Spinal cord (tissue), 10 donors: ENCODE results near the gene ST6GALNAC2. TPM values are rescaled to one million over a fixed set of nuclear protein-coding genes. Genes with fewer than 3 reads are reported as not detected.
A peak's percentile ranks its signal among the peaks of the same experiment; 100 is the strongest.

Source experiments
- DNase-seq, 6 donors: peaks; one replicate each; pipeline versions ENCODE4 v3.0.0 to v3.0.0-alpha.2; 2013 to 2015; ENCODE audit warnings: low spot score in 6 of 6, low read depth in 4 of 6
- H3K27ac ChIP-seq: one replicate; pipeline ENCODE4 v1.5.1; 2013; ENCODE audit warnings: low read depth, low read length, control low read depth
- H3K27me3 ChIP-seq: one replicate; pipeline ENCODE4 v1.6.1; 2013; ENCODE audit warnings: low read length; ENCODE audit not compliant: control insufficient read depth, insufficient read depth
- H3K36me3 ChIP-seq: one replicate; pipeline ENCODE4 v1.6.1; 2013; ENCODE audit warnings: low read length; ENCODE audit not compliant: control insufficient read depth, insufficient read depth
- H3K4me1 ChIP-seq: one replicate; pipeline ENCODE4 v1.6.1; 2013; ENCODE audit warnings: low read length; ENCODE audit not compliant: control insufficient read depth, insufficient read depth
- H3K4me3 ChIP-seq: one replicate; pipeline ENCODE4 v1.5.1; 2013; ENCODE audit warnings: low read depth, low read length, control low read depth
- H3K9me3 ChIP-seq: one replicate; pipeline ENCODE4 v1.6.1; 2013; ENCODE audit warnings: low read length; ENCODE audit not compliant: control insufficient read depth, insufficient read depth
- WGBS: methylation state at CpG from one replicate; pipeline ENCODE4 v1.1.5; 2013; ENCODE audit warnings: missing lambda C conversion rate; ENCODE audit not compliant: insufficient coverage; 5-methylcytosine and 5-hydroxymethylcytosine counted together
- long read RNA-seq, 4 donors: transcript quantifications; one replicate each; lab custom pipeline, GENCODE V29; 2026
- polyA plus RNA-seq, 2 donors: library from polyadenylated mRNA; unstranded; fragments of 120-200 nt; gene quantifications; one replicate each; pipeline ENCODE4 v1.2.1, GENCODE V29; 2013; ENCODE audit not compliant: insufficient read length in 2 of 2
- total RNA-seq, 2 donors: library from RNA; depleted of rRNA in 1 of 2; stranded (reverse); fragments of 120-200 nt in 1 of 2; fragments of >200 nt in 1 of 2; gene quantifications; one replicate each; pipeline versions ENCODE4 v1.2.3 to v1.2.4, GENCODE V29; 2013 to 2014
- donor health status: healthy.

Gene ST6GALNAC2
- total RNA-seq (10 to 100 TPM; 26.0 to 29.1 TPM), polyA plus RNA-seq (10 to 100 TPM in 1 of 2 donors, 1 to 10 TPM in 1; 8.0 to 20.4 TPM)
- long read RNA-seq, donor 1 = 0 reads
- long read RNA-seq, donor 2, partial matches to known transcripts = 0 of 1 reads
- long read RNA-seq, donor 2, other reads (novel, unspliced or antisense) = 0 of 1 reads
- long read RNA-seq, donor 3, partial matches to known transcripts = 0 of 1 reads
- long read RNA-seq, donor 3, other reads (novel, unspliced or antisense) = 0 of 1 reads
- long read RNA-seq, donor 4, partial matches to known transcripts = 0 of 1 reads
- long read RNA-seq, donor 4, other reads (novel, unspliced or antisense) = 0 of 1 reads

DNA sequence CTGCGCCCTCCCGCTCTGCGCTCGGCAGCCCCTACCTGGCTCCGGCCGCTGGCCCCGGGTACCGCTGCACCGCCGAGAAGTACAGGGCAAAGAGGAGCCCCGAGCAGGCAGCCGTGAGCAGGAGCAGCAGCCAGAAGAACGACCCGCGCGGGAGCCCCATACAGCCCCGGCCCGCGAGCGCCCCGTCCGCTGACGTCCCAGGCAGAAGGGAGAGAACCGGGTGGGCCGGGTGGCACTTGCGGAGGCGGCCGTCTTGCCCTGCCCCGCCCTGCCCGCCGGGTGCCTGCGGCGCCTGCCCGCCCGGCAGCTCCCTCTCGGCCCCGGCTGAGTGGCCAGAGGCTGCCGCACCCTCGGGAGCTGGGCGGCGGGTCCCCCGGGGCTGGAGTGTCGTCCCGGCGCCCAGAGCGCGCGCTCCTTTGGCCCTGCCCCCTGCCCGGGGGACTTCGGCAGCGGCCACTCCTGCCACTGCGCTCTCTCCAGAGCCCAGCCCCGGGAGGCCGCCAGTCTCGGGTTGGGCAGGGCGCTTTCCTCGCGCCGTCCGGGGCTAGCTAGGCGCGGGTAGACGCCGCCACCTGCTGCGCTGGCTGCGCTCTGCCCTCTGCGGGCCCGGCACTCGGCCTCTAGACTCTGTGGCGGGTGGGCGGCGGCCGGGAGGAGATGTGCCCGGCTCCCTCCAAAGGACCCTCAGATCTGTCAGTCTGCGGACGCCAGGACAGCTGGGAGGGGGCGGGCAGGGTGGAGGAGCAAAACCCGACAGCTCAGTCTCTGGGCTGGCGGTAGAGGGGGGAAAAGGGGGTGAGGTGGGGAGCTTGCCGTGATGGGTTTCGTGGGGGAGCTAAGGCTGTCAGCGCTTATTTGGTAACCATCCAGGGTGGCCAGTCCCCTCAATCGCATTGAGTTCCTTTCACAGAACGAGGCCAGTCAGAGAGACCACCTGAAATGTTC, at the start of gene ST6GALNAC2:
Gene ST6GALNAC2, minus strand, starts transcription at position 212 of the 945 bp plus-strand sequence. Its CDS starts 52 bp downstream, at position 160.
- Histone ChIP-seq H3K9me3 (no peaks in the 10 kb centered on the region), H3K27ac (peak within 1 kb of the TSS; percentile 68), H3K27me3 (peaks cover 34% of the 10 kb centered on the region), H3K4me3 (peak within 1 kb of the TSS; percentile 60), H3K4me1 (peaks cover 28% of the 10 kb centered on the region), H3K36me3 (no peaks in the 10 kb centered on the region)
- peak in 2 of 6 donors; percentile 20 to 57 for DNase-seq
- WGBS = under 1% methylated on average over 83 of the region's 84 CpGs

DNA sequence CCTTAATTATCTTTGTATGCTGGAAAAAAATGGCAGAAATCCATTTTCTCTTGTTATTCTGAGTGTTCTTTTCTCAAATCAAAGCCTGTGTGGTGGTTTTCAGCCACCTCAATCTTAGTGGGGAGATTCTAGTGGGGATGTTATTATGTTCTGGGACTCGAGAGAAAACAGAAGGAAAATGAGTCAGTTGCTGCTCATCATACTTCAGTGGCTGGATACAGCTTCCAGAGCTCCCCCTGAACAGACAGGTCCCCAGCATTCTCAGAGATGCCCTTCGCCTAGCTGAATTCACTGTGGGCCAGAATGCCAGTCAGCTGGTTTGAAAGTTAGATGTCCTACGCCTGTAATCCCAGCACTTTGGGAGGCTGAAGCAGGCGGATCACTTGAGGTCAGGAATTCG, 49.4 kb upstream of the ST6GALNAC2 start:
- Histone ChIP-seq H3K27me3 (no peaks in the 10 kb centered on the region), H3K27ac (no peak overlapping the region), H3K4me1 (no peaks in the 10 kb centered on the region), H3K4me3 (no peak overlapping the region), H3K9me3 (no peaks in the 10 kb centered on the region), H3K36me3 (no peaks in the 10 kb centered on the region)
- DNase-seq = no peak
- 94% methylated on average over 4 of the region's 5 CpGs for WGBS

- Histone ChIP-seq H3K9me3 (no peaks in the 10 kb centered on the region), H3K27me3 (no peaks in the 10 kb centered on the region), H3K4me1 (no peaks in the 10 kb centered on the region), H3K4me3 (no peak overlapping the region), H3K36me3 (no peaks in the 10 kb centered on the region), H3K27ac (no peak overlapping the region)
- DNase-seq = no peak
- WGBS = 95% methylated on average over 13 of the region's 14 CpGs
Observed at GRCh38 chr17:76633628-76634328, 48.1 kb upstream of the ST6GALNAC2 start.

GRCh38 chr17:76631821-76632565, 46.3 kb upstream of the ST6GALNAC2 start:
- Histone ChIP-seq H3K27me3 (no peaks in the 10 kb centered on the region), H3K36me3 (no peaks in the 10 kb centered on the region), H3K27ac (no peak overlapping the region), H3K4me3 (no peak overlapping the region), H3K4me1 (no peaks in the 10 kb centered on the region), H3K9me3 (no peaks in the 10 kb centered on the region)
- DNase-seq = peak in 1 of 6 donors; percentile 5
- 60% methylated on average over 5 of the region's 10 CpGs for WGBS

GRCh38 chr17:76630151-76630550, 44.5 kb upstream of the ST6GALNAC2 start:
- no peak overlapping the region for H3K27ac ChIP-seq
- H3K4me1 ChIP-seq = no peaks in the 10 kb centered on the region
- no peaks in the 10 kb centered on the region for H3K36me3 ChIP-seq
- H3K27me3 ChIP-seq = no peaks in the 10 kb centered on the region
- no peak overlapping the region for H3K4me3 ChIP-seq
- DNase-seq = peak in 1 of 6 donors; percentile 44
- 29% methylated on average over 6 of the region's 6 CpGs for WGBS
- H3K9me3 ChIP-seq = no peaks in the 10 kb centered on the region

GRCh38 chr17:76627510-76627909, 41.9 kb upstream of the ST6GALNAC2 start:
- no peaks in the 10 kb centered on the region for H3K9me3 ChIP-seq
- H3K4me3 ChIP-seq = no peak overlapping the region
- no peak for DNase-seq
- H3K27me3 ChIP-seq = no peaks in the 10 kb centered on the region
- no peaks in the 10 kb centered on the region for H3K36me3 ChIP-seq
- no peak overlapping the region for H3K27ac ChIP-seq
- WGBS = 78% methylated on average over 2 of the region's 13 CpGs
- H3K4me1 ChIP-seq = no peaks in the 10 kb centered on the region

GRCh38 chr17:76626442-76626841, 40.8 kb upstream of the ST6GALNAC2 start:
- no peaks in the 10 kb centered on the region for H3K4me1 ChIP-seq
- no peak overlapping the region for H3K4me3 ChIP-seq
- H3K27ac ChIP-seq = no peak overlapping the region
- no peaks in the 10 kb centered on the region for H3K27me3 ChIP-seq
- DNase-seq = no peak
- WGBS = 91% methylated on average over 9 of the region's 11 CpGs
- no peaks in the 10 kb centered on the region for H3K9me3 ChIP-seq
- H3K36me3 ChIP-seq = no peaks in the 10 kb centered on the region

DNA sequence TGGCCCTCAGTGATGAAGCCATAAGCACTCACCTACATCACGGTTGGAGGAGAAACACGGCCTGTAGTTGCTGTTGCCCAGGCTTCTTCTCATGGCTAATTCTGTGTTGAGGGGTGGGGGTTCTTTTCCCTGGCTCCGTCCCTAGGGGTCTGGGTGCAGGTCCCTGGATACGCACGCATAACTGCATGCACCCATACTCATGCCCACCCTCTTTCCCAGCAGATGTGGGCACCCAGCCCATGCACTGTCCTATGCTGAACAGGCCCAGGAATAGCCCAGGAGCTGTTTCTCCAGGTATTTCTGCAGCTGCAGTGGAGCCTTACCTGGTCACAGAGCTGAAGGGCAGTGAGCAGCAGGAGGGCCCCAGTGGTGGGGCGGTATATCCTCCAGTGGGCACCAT, 39.8 kb upstream of the ST6GALNAC2 start:
- no peaks in the 10 kb centered on the region for H3K27me3 ChIP-seq
- H3K4me3 ChIP-seq = no peak overlapping the region
- no peak overlapping the region for H3K27ac ChIP-seq
- WGBS = 93% methylated on average over 4 of the region's 6 CpGs
- no peaks in the 10 kb centered on the region for H3K36me3 ChIP-seq
- no peak for DNase-seq
- H3K9me3 ChIP-seq = no peaks in the 10 kb centered on the region
- H3K4me1 ChIP-seq = no peaks in the 10 kb centered on the region
